SK-N-MC (cell line): ENCODE measurements around the gene WDR70.
"Not testable (repeated sequence)": the region's sequence is repeated elsewhere in the genome, so short reads cannot be mapped to it uniquely, and the experiment has no call there.

Source experiments
- EZH2 ChIP-seq: fragments of 200-600 bp; sonication (generic); IDR thresholded peaks from one replicate; pipeline ENCODE4 v1.6.1; 2017; ENCODE audit warnings: antibody characterized with exemption
- POLR2AphosphoS5 ChIP-seq: IDR thresholded peaks from 2 replicates; pipeline ENCODE4 v1.6.1; 2012; ENCODE audit warnings: mild to moderate bottlenecking, low read depth, low read length, borderline replicate concordance

GRCh38 chr5:37679903-37680302 is 300.8 kb downstream of the WDR70 start:
- not testable (repeated sequence) for TF ChIP-seq POLR2AphosphoS5, EZH2
